Common myeloid progenitor, CD34-positive (primary cell): ENCODE results near the gene ABO.
"Not testable (repeated sequence)": the region's sequence is repeated elsewhere in the genome, so short reads cannot be mapped to it uniquely, and the experiment has no call there.

Experiments
- CTCF ChIA-PET: fragments of 350-600 bp; sonication (Branson Sonifier 250); formaldehyde crosslinking; loops from one replicate; lab custom pipeline; 2021; ENCODE audit warnings: antibody characterized with exemption; lab: Charles Lee
- POLR2A ChIA-PET: fragments of 350-600 bp; sonication (Branson Sonifier 250); formaldehyde crosslinking; loops from one replicate; lab custom pipeline; 2021; ENCODE audit warnings: antibody characterized with exemption; lab: Charles Lee
- DNase-seq, 3 donors: peaks; one replicate each; pipeline versions ENCODE4 v3.0.0 to v3.0.0-alpha.2; 2013
- H3K27ac ChIP-seq, 2 experiments: 1 replicate in 1 of 2; 2 replicates in 1 of 2; pipeline ENCODE4 v1.7.0; 2013; ENCODE audit warnings: inconsistent platforms in 2 of 2, low read length in 2 of 2, mild to moderate bottlenecking in 2 of 2, low read depth in 1 of 2, moderate library complexity in 1 of 2; ENCODE audit not compliant: severe bottlenecking in 2 of 2, insufficient read depth in 1 of 2, poor library complexity in 1 of 2
- H3K27me3 ChIP-seq, 5 experiments: replicated peaks in 2 of 5; 1 replicate in 3 of 5; 2 replicates in 2 of 5; pipeline versions ENCODE4 v1.6.1 to v1.7.0; 2013; ENCODE audit warnings: low read length in 4 of 5, mild to moderate bottlenecking in 2 of 5, moderate library complexity in 2 of 5, inconsistent platforms in 1 of 5; ENCODE audit not compliant: insufficient read depth in 5 of 5, control insufficient read depth in 4 of 5
- H3K36me3 ChIP-seq, 4 experiments: 1 replicate in 2 of 4; 2 replicates in 2 of 4; pipeline versions ENCODE4 v1.6.1 to v1.7.0; 2013; ENCODE audit warnings: low read length in 3 of 4, control low read depth in 1 of 4, mild to moderate bottlenecking in 1 of 4; ENCODE audit not compliant: control insufficient read depth in 4 of 4, insufficient read depth in 4 of 4
- H3K4me1 ChIP-seq, 4 experiments: 1 replicate in 3 of 4; 2 replicates in 1 of 4; pipeline versions ENCODE4 v1.6.1 to v1.7.1; 2013; ENCODE audit warnings: low read length in 3 of 4, mild to moderate bottlenecking in 3 of 4, control low read depth in 1 of 4, inconsistent platforms in 1 of 4, moderate library complexity in 1 of 4; ENCODE audit not compliant: control insufficient read depth in 4 of 4, insufficient read depth in 4 of 4; ENCODE audit errors: control extremely low read depth in 1 of 4
- H3K4me3 ChIP-seq, 7 experiments: 1 replicate in 4 of 7; 2 replicates in 3 of 7; pipeline versions ENCODE4 v1.5.1 to v1.7.0; 2013; ENCODE audit warnings: mild to moderate bottlenecking in 7 of 7, low read length in 6 of 7, moderate library complexity in 6 of 7, inconsistent platforms in 2 of 7, low read depth in 2 of 7, control low read depth in 1 of 7; ENCODE audit not compliant: insufficient read depth in 4 of 7, control insufficient read depth in 1 of 7; ENCODE audit errors: extremely low read depth in 1 of 7
- H3K9me3 ChIP-seq, 5 experiments: 1 replicate in 4 of 5; 2 replicates in 1 of 5; pipeline versions ENCODE4 v1.6.1 to v1.7.1; 2013; ENCODE audit warnings: low read length in 4 of 5, mild to moderate bottlenecking in 2 of 5, inconsistent platforms in 1 of 5, low read depth in 1 of 5, moderate library complexity in 1 of 5; ENCODE audit not compliant: control insufficient read depth in 4 of 5, insufficient read depth in 2 of 5; ENCODE audit errors: control extremely low read depth in 1 of 5
- WGBS: methylation state at CpG from one replicate; pipeline ENCODE4 v1.1.5; 2013; ENCODE audit not compliant: insufficient coverage; 5-methylcytosine and 5-hydroxymethylcytosine counted together

ABO gene

DNA sequence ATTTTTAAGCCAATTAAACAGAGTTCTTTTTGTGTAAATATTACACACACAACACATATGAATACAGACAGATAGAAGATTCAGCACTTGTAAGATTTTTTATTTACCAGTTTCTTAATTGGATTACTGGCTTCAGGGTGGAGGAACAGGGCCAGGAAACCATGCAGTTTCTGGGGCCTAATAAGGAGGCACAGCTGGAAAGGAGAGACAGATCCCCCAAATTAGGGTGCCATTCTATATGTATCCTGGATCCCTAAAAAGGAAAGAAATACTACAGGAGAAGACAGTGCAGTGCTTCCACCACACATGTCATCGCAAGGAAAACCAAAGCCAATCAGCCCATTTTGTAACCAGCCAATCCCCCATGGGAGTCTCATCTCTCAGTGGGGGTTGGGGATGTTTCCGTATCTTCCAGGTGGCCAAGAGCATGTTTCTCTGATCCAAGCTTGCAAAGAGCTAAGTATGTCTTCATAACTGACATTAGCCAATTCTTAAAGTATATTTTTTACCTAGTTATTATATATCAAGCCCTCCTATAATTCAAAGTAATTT is 15.8 kb upstream of the ABO start:
- H3K9me3 ChIP-seq = peaks cover 0 to 34% (median 14%) of the 10 kb centered on the region in 5 experiments

DNA sequence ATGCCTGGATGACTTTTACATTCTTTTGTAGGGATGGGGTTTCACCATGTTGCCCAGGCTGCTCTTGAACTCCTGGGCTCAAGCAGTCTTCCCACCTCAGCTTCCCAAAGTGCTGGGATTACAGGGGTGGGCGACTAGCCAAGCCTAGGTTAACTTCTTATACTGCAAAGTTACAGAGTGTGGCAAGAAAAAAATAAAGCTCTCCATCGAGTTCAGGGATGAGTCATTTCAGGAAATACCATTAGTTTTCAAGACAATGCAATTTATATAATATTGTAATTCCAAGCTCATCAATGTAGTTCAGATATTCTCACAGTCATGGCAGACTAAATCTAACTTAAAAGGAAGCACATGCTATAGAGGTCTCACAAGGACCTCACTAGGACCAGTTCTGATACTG is 11.5 kb upstream of the ABO start:
- POLR2A ChIA-PET = no interaction called here
- no CpG with 5 or more reads among the region's 2 CpGs for WGBS
- CTCF ChIA-PET = interaction anchor here (1.0 to 1.7 kb wide), 3 partner anchors 43 to 71 kb away, joined by 3 to 6 read pairs (median 3); no protein-coding TSS in a partner anchor

More for the DNA sequence above, 15.8 kb upstream of the ABO start:
- ChIA-PET CTCF (interaction anchor here (1.1 to 1.8 kb wide), 2 partner anchors 13 to 51 kb away, joined by 3 to 4 read pairs; no protein-coding TSS in a partner anchor), POLR2A (no interaction called here)
- no CpG with 5 or more reads among the region's 2 CpGs for WGBS
- DNase-seq = no peak
- H3K27me3 ChIP-seq = peaks cover 0 to 2% (median 0%) of the 10 kb centered on the region in 5 experiments
- no peaks in the 10 kb centered on the region for H3K36me3 ChIP-seq
- H3K4me1 ChIP-seq = no peaks in the 10 kb centered on the region
- no peak overlapping the region for H3K27ac ChIP-seq
- H3K4me3 ChIP-seq = no peak overlapping the region

DNA sequence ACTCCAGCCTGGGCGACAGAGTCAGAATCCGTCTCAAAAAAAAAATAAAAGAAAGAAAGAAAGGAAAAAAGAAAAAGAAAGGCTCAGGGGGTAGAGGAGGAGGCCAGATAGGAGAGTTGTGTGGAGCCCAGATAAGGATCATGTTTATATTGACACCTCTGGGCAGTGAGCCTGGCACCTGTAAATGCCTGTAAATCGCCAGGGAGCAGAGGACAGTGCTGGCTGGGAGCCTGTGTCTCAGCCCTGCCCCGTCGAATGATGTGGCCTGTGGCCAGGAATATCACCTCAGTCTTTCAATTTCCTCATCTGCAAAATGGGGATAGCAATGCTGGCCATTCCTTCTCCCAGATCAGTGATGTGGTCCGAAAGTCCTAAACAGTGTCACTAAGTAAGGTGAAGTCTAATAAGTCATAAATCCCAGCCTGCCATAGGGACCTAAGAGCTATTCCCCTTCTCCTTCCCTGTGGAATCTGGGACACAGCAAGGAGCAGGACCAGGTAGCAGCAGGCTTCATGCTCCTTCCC is 10.3 kb upstream of the ABO start:
- POLR2A ChIA-PET = interaction anchor here (0.6 kb wide), 1 partner anchor 317 kb away, joined by 3 read pairs; no protein-coding TSS in a partner anchor
- WGBS = 96% methylated on average over 6 of the region's 6 CpGs
- Histone ChIP-seq H3K4me1 (peaks cover 0 to 9% (median 0%) of the 10 kb centered on the region in 4 experiments), H3K27ac (no peak overlapping the region), H3K9me3 (peaks cover 0 to 13% (median 2%) of the 10 kb centered on the region in 5 experiments), H3K4me3 (no peak overlapping the region), H3K36me3 (no peaks in the 10 kb centered on the region), H3K27me3 (peaks cover 0 to 2% (median 0%) of the 10 kb centered on the region in 5 experiments)
- DNase-seq = no peak
- CTCF ChIA-PET = interaction anchor here (0.6 to 1.7 kb wide), 4 partner anchors 44 to 112 kb away, joined by 3 to 6 read pairs (median 3); no protein-coding TSS in a partner anchor

More for the DNA sequence above, 11.5 kb upstream of the ABO start:
- no peaks in the 10 kb centered on the region for H3K36me3 ChIP-seq
- peaks cover 0 to 18% (median 8%) of the 10 kb centered on the region in 5 experiments for H3K9me3 ChIP-seq
- H3K27me3 ChIP-seq = peaks cover 0 to 2% (median 0%) of the 10 kb centered on the region in 5 experiments
- H3K4me3 ChIP-seq = no peak overlapping the region
- H3K4me1 ChIP-seq = peaks cover 0 to 9% (median 0%) of the 10 kb centered on the region in 4 experiments
- no peak for DNase-seq
- H3K27ac ChIP-seq = no peak overlapping the region

DNA sequence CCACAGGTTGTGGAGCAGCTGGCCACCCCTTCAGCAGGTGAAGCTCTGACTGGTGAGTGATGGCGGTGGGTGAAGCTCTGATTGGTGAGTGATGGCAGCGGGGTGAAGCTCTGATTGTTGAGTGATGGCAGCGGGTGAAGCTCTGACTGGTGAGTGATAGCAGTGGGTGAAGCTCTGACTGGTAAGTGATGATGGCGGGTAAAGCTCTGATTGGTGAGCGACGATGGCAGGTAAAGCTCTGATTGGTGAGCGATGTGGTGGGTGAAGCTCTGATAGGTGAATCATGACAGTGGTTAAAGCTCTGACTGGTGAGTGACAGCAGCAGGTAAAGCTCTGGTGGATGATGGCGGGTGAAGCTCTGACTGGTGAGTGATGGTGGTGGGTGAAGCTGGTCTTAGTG is 9.4 kb upstream of the ABO start:
- DNase-seq = no peak
- ChIA-PET CTCF (interaction anchor here (0.8 to 1.5 kb wide), 3 partner anchors 15 to 98 kb away, joined by 3 to 5 read pairs (median 4); no protein-coding TSS in a partner anchor), POLR2A (no interaction called here)
- Histone ChIP-seq H3K9me3 (peaks cover 0 to 6% (median under 1%) of the 10 kb centered on the region in 5 experiments), H3K4me1 (peaks cover 0 to 9% (median 0%) of the 10 kb centered on the region in 4 experiments), H3K27ac (no peak overlapping the region), H3K36me3 (no peaks in the 10 kb centered on the region), H3K4me3 (no peak overlapping the region), H3K27me3 (peaks cover 0 to 2% (median 0%) of the 10 kb centered on the region in 5 experiments)
- 95% methylated on average over 4 of the region's 8 CpGs for WGBS

DNA sequence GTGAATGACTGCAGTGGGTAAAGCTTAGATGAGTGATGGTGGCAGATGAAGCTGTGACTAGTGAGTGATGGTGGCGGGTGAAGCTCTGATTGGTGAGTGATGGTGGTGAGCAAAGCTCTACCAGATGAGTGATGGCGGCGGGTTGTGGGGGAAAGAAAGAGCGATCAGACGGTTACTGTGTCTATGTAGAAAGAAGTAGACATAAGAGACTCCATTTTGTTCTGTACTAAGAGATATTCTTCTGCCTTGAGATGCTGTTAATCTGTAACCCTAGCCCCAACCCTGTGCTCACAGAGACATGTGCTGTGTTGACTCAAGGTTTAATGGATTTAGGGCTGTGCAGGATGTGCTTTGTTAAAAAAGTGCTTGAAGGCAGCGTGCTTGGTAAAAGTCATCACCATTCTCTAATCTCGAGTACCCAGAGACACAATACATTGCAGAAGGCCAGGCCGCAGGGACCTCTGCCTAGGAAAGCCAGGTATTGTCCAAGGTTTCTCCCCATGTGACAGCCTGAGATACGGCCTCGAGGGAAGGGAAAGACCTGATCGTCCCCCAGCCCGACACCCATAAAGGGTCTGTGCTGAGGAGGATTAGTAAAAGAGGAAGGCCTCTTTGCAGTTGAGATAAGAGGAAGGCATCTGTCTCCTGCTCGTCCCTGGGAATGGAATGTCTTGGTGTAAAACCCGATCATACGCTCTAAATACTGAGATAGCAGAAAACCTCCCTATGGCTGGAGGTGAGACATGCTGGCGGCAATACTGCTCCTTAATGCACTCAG is 8.4 kb upstream of the ABO start:
- peak in 1 of 3 donors; percentile 62 for DNase-seq
- H3K9me3 ChIP-seq, H3K36me3 ChIP-seq, H3K4me3 ChIP-seq, POLR2A ChIA-PET, H3K27me3 ChIP-seq, H3K27ac ChIP-seq: not testable (repeated sequence)
- H3K4me1 ChIP-seq = peaks cover 0 to 12% (median 0%) of the 10 kb centered on the region in 4 experiments
- WGBS = 89% methylated on average over 6 of the region's 16 CpGs
- CTCF ChIA-PET = interaction anchor here (1.2 to 1.8 kb wide), 2 partner anchors 97 kb away, joined by 5 to 9 read pairs; no protein-coding TSS in a partner anchor

DNA sequence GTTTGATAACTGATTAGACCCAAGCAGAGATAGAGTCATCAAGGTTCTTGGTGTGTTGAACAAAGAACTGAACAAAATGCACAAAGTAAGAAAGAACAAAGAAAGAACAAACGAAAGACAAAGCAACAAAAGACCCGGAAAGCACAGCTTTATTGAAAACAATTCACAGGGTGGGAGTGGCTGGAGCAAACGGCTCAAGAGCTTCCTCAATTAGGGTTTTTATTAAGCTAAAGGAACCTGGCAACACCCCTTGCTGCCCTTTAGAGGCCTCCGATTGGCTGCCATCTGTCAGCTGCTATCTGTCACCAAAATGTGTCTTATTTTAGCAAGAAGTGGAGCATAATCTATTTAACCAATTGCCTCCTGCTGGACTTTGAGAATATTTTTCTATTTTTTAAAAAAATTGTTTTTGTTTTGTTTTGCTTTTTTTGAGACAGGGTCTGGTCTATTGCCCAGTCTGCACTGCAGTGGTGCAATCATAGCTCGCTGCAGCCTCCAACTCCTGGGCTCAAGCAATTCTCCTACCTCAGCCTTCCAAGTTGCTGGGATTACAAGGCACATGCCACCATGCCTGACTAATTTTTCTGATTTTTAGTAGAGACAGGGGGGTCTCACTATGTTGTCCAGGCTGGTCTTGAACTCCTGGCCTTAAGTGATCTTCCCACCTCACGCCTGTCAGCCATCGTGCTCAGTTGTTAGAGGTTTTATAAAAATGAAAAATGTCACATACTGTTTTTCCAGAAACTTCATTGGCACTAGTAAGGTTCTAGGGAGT is 7.7 kb upstream of the ABO start:
- Histone ChIP-seq H3K27me3 (peaks cover 0 to 2% (median 0%) of the 10 kb centered on the region in 5 experiments), H3K4me3 (peak overlapping the region in 3 of 7 experiments; percentile 30 to 60 (median 30)), H3K9me3 (peaks cover 0 to 13% (median 3%) of the 10 kb centered on the region in 5 experiments), H3K4me1 (peaks cover 0 to 12% (median 0%) of the 10 kb centered on the region in 4 experiments), H3K27ac (no peak overlapping the region), H3K36me3 (no peaks in the 10 kb centered on the region)
- DNase-seq = peak; percentile 70 to 91 (median 85)
- 37% methylated on average over 6 of the region's 7 CpGs for WGBS
- ChIA-PET CTCF (interaction anchor here (0.6 to 1.8 kb wide), 3 partner anchors 13 to 96 kb away, joined by 3 to 9 read pairs (median 4); no protein-coding TSS in a partner anchor), POLR2A (no interaction called here)
